ENCODE measurements around the gene LBR.

Gene LBR

GRCh38 chr1:225434046-225434445 lies 6.2 kb upstream of the LBR start:
- H3K36me3 ChIP-seq (ENCODE audit: control insufficient read depth, insufficient read depth, low read length), result no peaks in the 10 kb centered on the region
- peaks cover 4% of the 10 kb centered on the region for H3K4me1 ChIP-seq (ENCODE audit: control insufficient read depth, insufficient read depth, low read length)
- H3K9ac ChIP-seq (ENCODE audit: low read length), result no peak overlapping the region
- H3K27me3 ChIP-seq (ENCODE audit: control insufficient read depth, insufficient read depth, low read length), result no peaks in the 10 kb centered on the region
- no peak overlapping the region for H3K27ac ChIP-seq (ENCODE audit: low read depth, low read length)
- H3K4me3 ChIP-seq (ENCODE audit: low read length), result no peak overlapping the region

GRCh38 chr1:225431081-225431863 lies 3.4 kb upstream of the LBR start:
- Histone ChIP-seq H3K4me3 (ENCODE audit: low read length) (no peak overlapping the region), H3K36me3 (ENCODE audit: control insufficient read depth, insufficient read depth, low read length) (no peaks in the 10 kb centered on the region), H3K27ac (ENCODE audit: low read depth, low read length) (no peak overlapping the region), H3K4me1 (ENCODE audit: control insufficient read depth, insufficient read depth, low read length) (peaks cover 2% of the 10 kb centered on the region), H3K9ac (ENCODE audit: low read length) (no peak overlapping the region), H3K27me3 (ENCODE audit: control insufficient read depth, insufficient read depth, low read length) (no peaks in the 10 kb centered on the region)

GRCh38 chr1:225430301-225430700 lies 2.5 kb upstream of the LBR start:
- H3K4me3 ChIP-seq (ENCODE audit: low read length), result no peak overlapping the region
- H3K27ac ChIP-seq (ENCODE audit: low read depth, low read length), result no peak overlapping the region
- H3K9ac ChIP-seq (ENCODE audit: low read length), result no peak overlapping the region
- H3K27me3 ChIP-seq (ENCODE audit: control insufficient read depth, insufficient read depth, low read length), result no peaks in the 10 kb centered on the region
- peaks cover 8% of the 10 kb centered on the region for H3K4me1 ChIP-seq (ENCODE audit: control insufficient read depth, insufficient read depth, low read length)
- H3K36me3 ChIP-seq (ENCODE audit: control insufficient read depth, insufficient read depth, low read length), result no peaks in the 10 kb centered on the region

GRCh38 chr1:225428881-225429455 lies 1.1 kb upstream of the LBR start:
- H3K4me1 ChIP-seq (ENCODE audit: control insufficient read depth, insufficient read depth, low read length), result peaks cover 18% of the 10 kb centered on the region
- H3K36me3 ChIP-seq (ENCODE audit: control insufficient read depth, insufficient read depth, low read length), result no peaks in the 10 kb centered on the region
- peak overlapping the region; percentile 91 for H3K9ac ChIP-seq (ENCODE audit: low read length)
- peak overlapping the region; percentile 85 for H3K27ac ChIP-seq (ENCODE audit: low read depth, low read length)
- H3K27me3 ChIP-seq (ENCODE audit: control insufficient read depth, insufficient read depth, low read length), result no peaks in the 10 kb centered on the region
- peak overlapping the region; percentile 88 for H3K4me3 ChIP-seq (ENCODE audit: low read length)

- Histone ChIP-seq H3K27me3 (ENCODE audit: control insufficient read depth, insufficient read depth, low read length) (no peaks in the 10 kb centered on the region), H3K4me3 (ENCODE audit: low read length) (peak overlapping the region; percentile 89), H3K36me3 (ENCODE audit: control insufficient read depth, insufficient read depth, low read length) (no peaks in the 10 kb centered on the region), H3K27ac (ENCODE audit: low read depth, low read length) (peak overlapping the region; percentile 95), H3K9ac (ENCODE audit: low read length) (peak overlapping the region; percentile 91), H3K4me1 (ENCODE audit: control insufficient read depth, insufficient read depth, low read length) (peaks cover 25% of the 10 kb centered on the region)
These were observed 436 bp upstream of the LBR start for GRCh38 chr1:225428068-225428880.

GRCh38 chr1:225426395-225427234 lies 1.2 kb downstream of the LBR start:
- Histone ChIP-seq H3K9ac (ENCODE audit: low read length) (peak overlapping the region; percentile 50), H3K36me3 (ENCODE audit: control insufficient read depth, insufficient read depth, low read length) (peaks cover 4% of the 10 kb centered on the region), H3K27ac (ENCODE audit: low read depth, low read length) (peak overlapping the region; percentile 95), H3K4me3 (ENCODE audit: low read length) (peak overlapping the region; percentile 89), H3K27me3 (ENCODE audit: control insufficient read depth, insufficient read depth, low read length) (no peaks in the 10 kb centered on the region), H3K4me1 (ENCODE audit: control insufficient read depth, insufficient read depth, low read length) (peaks cover 31% of the 10 kb centered on the region)

GRCh38 chr1:225425201-225425786 lies 2.5 kb downstream of the LBR start:
- Histone ChIP-seq H3K4me1 (ENCODE audit: control insufficient read depth, insufficient read depth, low read length) (peaks cover 31% of the 10 kb centered on the region), H3K27me3 (ENCODE audit: control insufficient read depth, insufficient read depth, low read length) (no peaks in the 10 kb centered on the region), H3K9ac (ENCODE audit: low read length) (no peak overlapping the region), H3K27ac (ENCODE audit: low read depth, low read length) (peak overlapping the region; percentile 95), H3K36me3 (ENCODE audit: control insufficient read depth, insufficient read depth, low read length) (peaks cover 4% of the 10 kb centered on the region), H3K4me3 (ENCODE audit: low read length) (peak overlapping the region; percentile 89)

- peak overlapping the region; percentile 95 for H3K27ac ChIP-seq (ENCODE audit: low read depth, low read length)
- peaks cover 31% of the 10 kb centered on the region for H3K4me1 ChIP-seq (ENCODE audit: control insufficient read depth, insufficient read depth, low read length)
- peaks cover 4% of the 10 kb centered on the region for H3K36me3 ChIP-seq (ENCODE audit: control insufficient read depth, insufficient read depth, low read length)
- H3K4me3 ChIP-seq (ENCODE audit: low read length), result no peak overlapping the region
- no peaks in the 10 kb centered on the region for H3K27me3 ChIP-seq (ENCODE audit: control insufficient read depth, insufficient read depth, low read length)
- no peak overlapping the region for H3K9ac ChIP-seq (ENCODE audit: low read length)
These were observed 3.2 kb downstream of the LBR start for GRCh38 chr1:225424562-225425200.

GRCh38 chr1:225423518-225423855 lies 4.4 kb downstream of the LBR start:
- Histone ChIP-seq H3K27ac (ENCODE audit: low read depth, low read length) (peak overlapping the region; percentile 46), H3K4me3 (ENCODE audit: low read length) (peak overlapping the region; percentile 19), H3K36me3 (ENCODE audit: control insufficient read depth, insufficient read depth, low read length) (peaks cover 7% of the 10 kb centered on the region), H3K9ac (ENCODE audit: low read length) (no peak overlapping the region), H3K4me1 (ENCODE audit: control insufficient read depth, insufficient read depth, low read length) (peaks cover 29% of the 10 kb centered on the region), H3K27me3 (ENCODE audit: control insufficient read depth, insufficient read depth, low read length) (no peaks in the 10 kb centered on the region)

GRCh38 chr1:225422795-225423517 lies 4.9 kb downstream of the LBR start:
- peaks cover 8% of the 10 kb centered on the region for H3K36me3 ChIP-seq (ENCODE audit: control insufficient read depth, insufficient read depth, low read length)
- peaks cover 29% of the 10 kb centered on the region for H3K4me1 ChIP-seq (ENCODE audit: control insufficient read depth, insufficient read depth, low read length)
- H3K9ac ChIP-seq (ENCODE audit: low read length), result no peak overlapping the region
- H3K4me3 ChIP-seq (ENCODE audit: low read length), result peak overlapping the region; percentile 19
- H3K27ac ChIP-seq (ENCODE audit: low read depth, low read length), result peak overlapping the region; percentile 46
- no peaks in the 10 kb centered on the region for H3K27me3 ChIP-seq (ENCODE audit: control insufficient read depth, insufficient read depth, low read length)

- Histone ChIP-seq H3K27ac (ENCODE audit: low read depth, low read length) (peak overlapping the region; percentile 46), H3K4me3 (ENCODE audit: low read length) (no peak overlapping the region), H3K4me1 (ENCODE audit: control insufficient read depth, insufficient read depth, low read length) (peaks cover 29% of the 10 kb centered on the region), H3K9ac (ENCODE audit: low read length) (no peak overlapping the region), H3K27me3 (ENCODE audit: control insufficient read depth, insufficient read depth, low read length) (no peaks in the 10 kb centered on the region), H3K36me3 (ENCODE audit: control insufficient read depth, insufficient read depth, low read length) (peaks cover 11% of the 10 kb centered on the region)
These were observed 5.7 kb downstream of the LBR start for GRCh38 chr1:225422031-225422605.
